HepG2 (cell line): ENCODE measurements around the gene OAS1. TPM values are rescaled to one million over a fixed set of nuclear protein-coding genes. Genes with fewer than 3 reads are reported as not detected.

Source experiments
- CBX1 ChIP-seq: IDR thresholded peaks from one replicate; pipeline ENCODE4 v1.6.1; 2016; ENCODE audit warnings: antibody characterized with exemption, low read depth
- FOXK1 ChIP-seq: sonication (generic); formaldehyde crosslinking; IDR thresholded peaks from 2 replicates; pipeline ENCODE4 v1.4.0; 2020; ENCODE audit warnings: low read depth, missing genetic modification reagents, borderline replicate concordance
- FOXK2 ChIP-seq: fragments of 450-650 bp; IDR thresholded peaks from 2 replicates; pipeline ENCODE4 v1.6.1; 2016
- HIC2 ChIP-seq: sonication (generic); formaldehyde crosslinking; IDR thresholded peaks from 2 replicates; pipeline ENCODE4 v1.9.0; 2022; ENCODE audit warnings: low read depth, missing genetic modification reagents
- HNF4G ChIP-seq, 2 experiments: sonication (generic) in 1 of 2; formaldehyde crosslinking in 1 of 2; IDR thresholded peaks; 2 replicates each; pipeline versions ENCODE4 v1.4.0 to v1.6.1; 2011 to 2020; ENCODE audit warnings: borderline replicate concordance in 2 of 2, low read depth in 2 of 2, mild to moderate bottlenecking in 2 of 2, low read length in 1 of 2, missing genetic modification reagents in 1 of 2, moderate library complexity in 1 of 2
- JARID2 ChIP-seq: sonication (generic); formaldehyde crosslinking; IDR thresholded peaks from 2 replicates; pipeline ENCODE4 v1.8.1; 2023; ENCODE audit warnings: missing genetic modification reagents, inconsistent platforms; ENCODE audit not compliant: insufficient replicate concordance
- REPIN1 ChIP-seq: sonication (generic); formaldehyde crosslinking; IDR thresholded peaks from 2 replicates; pipeline ENCODE4 v1.8.0; 2022; ENCODE audit warnings: missing genetic modification reagents, low read depth, mild to moderate bottlenecking, borderline replicate concordance
- SIN3B ChIP-seq: fragments of 150-350 bp; IDR thresholded peaks from 2 replicates; pipeline ENCODE4 v1.6.1; 2014; ENCODE audit warnings: low read length
- XBP1 ChIP-seq: sonication (generic); formaldehyde crosslinking; IDR thresholded peaks from 2 replicates; pipeline ENCODE4 v1.5.0; 2020; ENCODE audit warnings: missing genetic modification reagents
- ZKSCAN1 ChIP-seq: fragments of 150-350 bp; IDR thresholded peaks from 2 replicates; pipeline ENCODE4 v1.6.1; 2014; ENCODE audit warnings: low read length
- ZNF142 ChIP-seq: sonication (generic); formaldehyde crosslinking; IDR thresholded peaks from 2 replicates; pipeline ENCODE4 v1.4.0; 2020; ENCODE audit warnings: missing genetic modification reagents
- ZNF407 ChIP-seq: sonication (generic); formaldehyde crosslinking; IDR thresholded peaks from one replicate; pipeline ENCODE4 v1.5.1; 2020; ENCODE audit warnings: mild to moderate bottlenecking, missing genetic modification reagents; ENCODE audit errors: not compliant biosample characterization
- ZNF737 ChIP-seq: sonication (generic); formaldehyde crosslinking; IDR thresholded peaks from 2 replicates; pipeline ENCODE4 v1.5.0; 2020; ENCODE audit warnings: missing genetic modification reagents, mild to moderate bottlenecking, borderline replicate concordance
- polyA plus RNA-seq, 8 experiments: library from polyadenylated mRNA; depleted of rRNA in 3 of 8; stranded (reverse) in 7 of 8; unstranded in 1 of 8; fragments of >200 nt; fragmentation: Illumina TruSeq in 4 of 8; extraction: Trizol in 4 of 8; gene quantifications; 2 replicates each; pipeline versions ENCODE4 v1.2.1 to v1.2.3, GENCODE V29; 2011 to 2016; ENCODE audit warnings: low read depth in 4 of 8, missing spikeins in 1 of 8, mixed read lengths in 1 of 8; ENCODE audit not compliant: insufficient read depth in 1 of 8
- total RNA-seq, 5 experiments: library from RNA; depleted of rRNA; stranded (reverse); fragments of >200 nt; fragmentation: Illumina TruSeq; extraction: Trizol; gene quantifications; 2 replicates each; pipeline ENCODE4 v1.2.3, GENCODE V29; 2016; ENCODE audit warnings: low read depth in 1 of 5

Gene OAS1
- total and polyA plus RNA-seq, 2 of the 13 experiments (the other 11 are each of a cell fraction or from before 2014, with no cell fraction given), result 6.5 to 10.6 TPM

- peak; percentile 62; the same call in 1 of the 2 replicates for TF ChIP-seq HNF4G (IDR thresholded peaks at IDR 0.05; ENCODE audit: borderline replicate concordance, low read depth, low read length)
- TF ChIP-seq HNF4G (CRISPR knock-in tag; IDR thresholded peaks at IDR 0.05; ENCODE audit: borderline replicate concordance, low read depth), result no peak
- no peak for TF ChIP-seq ZNF142 (CRISPR knock-in tag)
- no peak for TF ChIP-seq REPIN1
- no peak for TF ChIP-seq FOXK2
- TF ChIP-seq HIC2 (CRISPR knock-in tag), result no peak
- TF ChIP-seq ZKSCAN1, result no peak
- no peak for TF ChIP-seq SIN3B
- no peak for TF ChIP-seq FOXK1 (CRISPR knock-in tag)
- no peak for TF ChIP-seq XBP1 (CRISPR knock-in tag)
- TF ChIP-seq ZNF407 (CRISPR knock-in tag), result no peak
- TF ChIP-seq ZNF737 (CRISPR knock-in tag), result no peak
- no peak for TF ChIP-seq CBX1
- TF ChIP-seq JARID2 (CRISPR knock-in tag), result peak; percentile 25
These were observed at the start of gene OAS1 (continued) for GRCh38 chr12:112906712-112907414.
